Testis (tissue), 2 donors: ENCODE results near the gene RIMKLA.

ENCODE experiments used
- CTCF ChIP-seq, 3 experiments: fragments of 450-650 bp in 2 of 3; fragments of 200-600 bp in 1 of 3; sonication (generic) in 1 of 3; IDR thresholded peaks; one replicate each; pipeline ENCODE4 v1.5.1; 2016 to 2019; ENCODE audit warnings: antibody characterized with exemption in 3 of 3, mild to moderate bottlenecking in 2 of 3, moderate library complexity in 1 of 3
- POLR2A ChIP-seq: fragments of 450-650 bp; IDR thresholded peaks from one replicate; pipeline ENCODE4 v1.6.1; 2017; ENCODE audit warnings: antibody characterized with exemption, mild to moderate bottlenecking, moderate library complexity

GRCh38 chr1:42454403-42454802 is 73.8 kb downstream of the RIMKLA start:
- no peak for TF ChIP-seq CTCF (IDR thresholded peaks at IDR 0.05)
- no peak for TF ChIP-seq POLR2A
